Liver (tissue), 9 donors: ENCODE results near the gene PRKAA2. TPM values are rescaled to one million over a fixed set of nuclear protein-coding genes. Genes with fewer than 3 reads are reported as not detected.

Source experiments
- DNase-seq: peaks from one replicate; pipeline ENCODE4 v3.0.0-alpha.2; 2017; ENCODE audit warnings: low spot score
- H3K27ac ChIP-seq, 2 donors: one replicate each; pipeline ENCODE4 v1.7.0; 2013; ENCODE audit warnings: inconsistent platforms in 2 of 2, low read length in 2 of 2, control low read depth in 1 of 2, low read depth in 1 of 2, mild to moderate bottlenecking in 1 of 2
- H3K27me3 ChIP-seq, 4 donors: one replicate each; pipeline versions ENCODE4 v1.6.1 to v1.7.0; 2013; ENCODE audit warnings: low read length in 3 of 4, inconsistent platforms in 1 of 4, mild to moderate bottlenecking in 1 of 4, moderate library complexity in 1 of 4; ENCODE audit not compliant: control insufficient read depth in 4 of 4, insufficient read depth in 4 of 4
- H3K36me3 ChIP-seq, 4 donors: one replicate each; pipeline versions ENCODE4 v1.6.1 to v1.7.0; 2013; ENCODE audit warnings: low read length in 3 of 4, mild to moderate bottlenecking in 3 of 4, low read depth in 1 of 4, moderate library complexity in 1 of 4; ENCODE audit not compliant: control insufficient read depth in 4 of 4, insufficient read depth in 3 of 4
- H3K4me1 ChIP-seq, 4 donors: one replicate each; pipeline versions ENCODE4 v1.6.1 to v1.7.0; 2013; ENCODE audit warnings: low read length in 3 of 4, mild to moderate bottlenecking in 3 of 4, moderate library complexity in 1 of 4; ENCODE audit not compliant: control insufficient read depth in 4 of 4, insufficient read depth in 4 of 4
- H3K4me3 ChIP-seq, 3 donors: one replicate each; pipeline versions ENCODE4 v1.6.1 to v1.7.0; 2013; ENCODE audit warnings: low read length in 3 of 3, control low read depth in 1 of 3, low read depth in 1 of 3, mild to moderate bottlenecking in 1 of 3
- H3K9ac ChIP-seq, 2 donors: one replicate each; pipeline ENCODE4 v1.7.0; 2013; ENCODE audit warnings: low read length in 2 of 2, mild to moderate bottlenecking in 2 of 2, moderate library complexity in 2 of 2, control low read depth in 1 of 2, low read depth in 1 of 2
- H3K9me3 ChIP-seq, 4 donors: one replicate each; pipeline versions ENCODE4 v1.6.1 to v1.7.0; 2013; ENCODE audit warnings: low read length in 3 of 4; ENCODE audit not compliant: control insufficient read depth in 4 of 4
- EGR1 ChIP-seq, 2 donors: IDR thresholded peaks; 2 replicates each; pipeline ENCODE4 v1.6.1; 2016 to 2018; ENCODE audit warnings: antibody characterized with exemption in 2 of 2, low read depth in 2 of 2
- FOXA1 ChIP-seq: IDR thresholded peaks from 2 replicates; pipeline ENCODE4 v1.6.1; 2016; ENCODE audit warnings: antibody characterized with exemption
- FOXA2 ChIP-seq: IDR thresholded peaks from 2 replicates; pipeline ENCODE4 v1.6.1; 2016; ENCODE audit warnings: antibody characterized with exemption
- HNF4A ChIP-seq, 2 donors: conservative IDR thresholded peaks; 2 replicates each; pipeline ENCODE4 v1.6.1; 2016; ENCODE audit warnings: antibody characterized with exemption in 2 of 2, mild to moderate bottlenecking in 2 of 2
- JUND ChIP-seq, 2 donors: IDR thresholded peaks; 2 replicates each; pipeline ENCODE4 v1.6.1; 2016; ENCODE audit warnings: antibody characterized with exemption in 2 of 2
- NR2F2 ChIP-seq: IDR thresholded peaks from 2 replicates; pipeline ENCODE4 v1.6.1; 2016; ENCODE audit warnings: antibody characterized with exemption
- RAD21 ChIP-seq, 2 donors: IDR thresholded peaks; 2 replicates each; pipeline ENCODE4 v1.6.1; 2016; ENCODE audit warnings: antibody characterized with exemption in 2 of 2, mild to moderate bottlenecking in 2 of 2
- REST ChIP-seq: IDR thresholded peaks from 2 replicates; pipeline ENCODE4 v1.6.1; 2016; ENCODE audit warnings: antibody characterized with exemption, mild to moderate bottlenecking
- RXRA ChIP-seq, 2 donors: IDR thresholded peaks; 2 replicates each; pipeline ENCODE4 v1.6.1; 2017 to 2018; ENCODE audit warnings: antibody characterized with exemption in 2 of 2, mild to moderate bottlenecking in 1 of 2
- SP1 ChIP-seq: IDR thresholded peaks from 2 replicates; pipeline ENCODE4 v1.6.1; 2018; ENCODE audit warnings: antibody characterized with exemption, mild to moderate bottlenecking
- TAF1 ChIP-seq: conservative IDR thresholded peaks from 2 replicates; pipeline ENCODE4 v1.6.1; 2016; ENCODE audit warnings: antibody characterized with exemption, mild to moderate bottlenecking
- YY1 ChIP-seq: IDR thresholded peaks from 2 replicates; pipeline ENCODE4 v1.6.1; 2016; ENCODE audit warnings: antibody characterized with exemption, mild to moderate bottlenecking
- ZBTB33 ChIP-seq: IDR thresholded peaks from 2 replicates; pipeline ENCODE4 v1.6.1; 2016; ENCODE audit warnings: antibody characterized with exemption
- WGBS: extraction: QIAGEN DNeasy Blood & Tissue Kit; methylation state at CpG from one replicate; pipeline ENCODE4 v1.1.7; 2013; 5-methylcytosine and 5-hydroxymethylcytosine counted together
- polyA plus RNA-seq, 2 donors: library from polyadenylated mRNA; stranded (reverse) in 1 of 2; unstranded in 1 of 2; fragments of 200-250 nt in 1 of 2; fragments of >200 nt in 1 of 2; fragmentation: Nextera tagmentation in 1 of 2; extraction: Ambion mirVana in 1 of 2; gene quantifications; one replicate each; pipeline versions ENCODE4 v1.2.1 to v1.2.3, GENCODE V29; 2013 to 2015
- total RNA-seq, 2 donors: library from RNA; depleted of rRNA; stranded (reverse); fragments of >200 nt; gene quantifications; one replicate each; pipeline ENCODE4 v1.2.3, GENCODE V29; 2014
- donor health status: healthy.
- donor health status: healthy.
- donor health status: healthy.
- donor health status: healthy.
- donor health status: healthy.

Gene PRKAA2
- total and polyA plus RNA-seq, 4 donors = 0.33 to 2.7 (median 1.6) TPM

DNA sequence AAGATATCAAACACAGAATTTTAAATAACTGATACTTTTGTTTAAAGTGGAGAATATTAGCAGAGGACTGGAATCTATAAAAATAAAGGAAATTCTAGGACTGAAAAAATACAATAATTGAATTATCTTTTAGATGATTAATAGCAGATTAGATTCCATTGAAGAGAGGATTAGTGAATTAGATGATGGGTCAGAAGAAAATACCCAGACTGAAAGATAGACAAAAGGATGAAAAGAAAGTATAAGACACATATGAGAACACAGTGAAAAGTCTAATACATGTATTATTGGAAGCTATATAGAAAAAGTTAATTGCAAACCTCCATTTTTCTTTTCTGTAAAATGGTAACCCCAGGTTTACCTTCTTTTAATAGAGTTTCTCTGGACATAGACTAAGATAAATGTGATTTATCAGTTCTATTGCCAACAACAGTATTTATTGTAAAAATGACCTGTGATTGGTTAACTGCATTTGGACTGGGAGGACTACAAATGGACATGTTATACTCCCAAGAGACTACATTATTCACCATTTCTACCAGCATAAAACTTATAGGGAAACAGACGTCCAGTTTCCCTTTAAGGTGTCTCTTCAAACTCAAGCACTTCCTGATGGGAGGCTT is 11.0 kb downstream of the PRKAA2 start:
- H3K4me3 ChIP-seq = no peak overlapping the region
- no peak for TF ChIP-seq HNF4A (conservative IDR thresholded peaks at IDR 0.05)
- no peak for TF ChIP-seq TAF1
- TF ChIP-seq ZBTB33 = no peak
- TF ChIP-seq NR2F2 = no peak
- no peak for TF ChIP-seq YY1
- no peak for TF ChIP-seq REST
- TF ChIP-seq SP1 = no peak
- H3K36me3 ChIP-seq = no peaks in the 10 kb centered on the region
- no peaks in the 10 kb centered on the region for H3K4me1 ChIP-seq
- H3K27ac ChIP-seq = no peak overlapping the region
- WGBS = 97% methylated on average over 1 of the region's 1 CpG
- H3K9ac ChIP-seq = no peak overlapping the region
- H3K9me3 ChIP-seq = peaks cover 0 to 13% (median 1%) of the 10 kb centered on the region in 4 donors
- no peak for DNase-seq
- no peaks in the 10 kb centered on the region for H3K27me3 ChIP-seq

DNA sequence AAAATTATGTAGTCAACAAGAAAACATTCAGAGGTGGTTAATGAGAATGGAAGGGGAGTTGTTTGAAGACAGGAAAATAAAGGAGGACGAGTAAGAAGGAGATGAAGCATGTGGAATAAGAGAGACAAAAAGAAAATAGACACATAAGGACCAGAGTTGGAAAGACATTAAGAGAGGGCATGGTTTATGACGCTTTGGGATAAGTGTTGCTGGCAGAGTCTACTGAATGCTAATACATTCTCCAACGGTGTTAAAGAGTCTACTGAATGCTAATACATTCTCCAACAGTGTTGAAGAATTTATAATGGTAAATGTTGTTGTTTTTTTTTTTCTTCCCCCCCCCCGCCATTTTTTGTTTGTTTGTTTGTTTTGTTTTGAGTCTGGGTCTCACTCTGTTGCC is 13.1 kb downstream of the PRKAA2 start:
- Histone ChIP-seq H3K9ac (no peak overlapping the region), H3K9me3 (peaks cover 0 to 13% (median 1%) of the 10 kb centered on the region in 4 donors), H3K4me1 (no peaks in the 10 kb centered on the region), H3K4me3 (no peak overlapping the region), H3K27ac (no peak overlapping the region), H3K36me3 (no peaks in the 10 kb centered on the region), H3K27me3 (no peaks in the 10 kb centered on the region)
- WGBS = 89% methylated on average over 4 of the region's 4 CpGs
- no peak for TF ChIP-seq REST
- TF ChIP-seq ZBTB33 = no peak
- no peak for TF ChIP-seq HNF4A (conservative IDR thresholded peaks at IDR 0.05)
- no peak for TF ChIP-seq EGR1 (IDR thresholded peaks at IDR 0.05; ENCODE audit: low read depth in 2 of 2)
- no peak for TF ChIP-seq NR2F2
- TF ChIP-seq RXRA (IDR thresholded peaks at IDR 0.05) = no peak
- no peak for TF ChIP-seq SP1
- TF ChIP-seq TAF1 = no peak
- TF ChIP-seq RAD21 (IDR thresholded peaks at IDR 0.05) = no peak
- no peak for TF ChIP-seq FOXA1
- no peak for TF ChIP-seq JUND (IDR thresholded peaks at IDR 0.05)
- TF ChIP-seq FOXA2 = no peak
- no peak for DNase-seq
